Measurements from ENCODE around the gene OSBPL10. TPM values are rescaled to one million over a fixed set of nuclear protein-coding genes. Genes with fewer than 3 reads are reported as not detected.

Gene OSBPL10
- total and polyA plus RNA-seq, 2 of the 4 experiments (the other 2 are of a cell fraction): 9.5 to 10.1 TPM

- Histone ChIP-seq H3K56ac (ENCODE audit: extremely low read depth, insufficient read depth, low read length) (no peak overlapping the region), H3K27ac (ENCODE audit: insufficient read depth, low read length) (no peak overlapping the region), H3K18ac (ENCODE audit: low read depth, low read length) (no peak overlapping the region), H3K4me1 (ENCODE audit: control insufficient read depth, insufficient read depth, low read length) (no peaks in the 10 kb centered on the region), H2BK20ac (ENCODE audit: low read depth, low read length) (no peak overlapping the region), H3K36me3 (ENCODE audit: control insufficient read depth, insufficient read depth, low read length) (no peaks in the 10 kb centered on the region), H2BK5ac (ENCODE audit: low read depth, low read length, poor library complexity, severe bottlenecking) (no peak overlapping the region), H3K4me2 (ENCODE audit: low read depth, low read length) (no peak overlapping the region), H2BK120ac (ENCODE audit: low read depth, low read length) (no peak overlapping the region), H2AK5ac (ENCODE audit: low read depth, low read length) (no peak overlapping the region), H4K8ac (ENCODE audit: low read depth in 2 of 2, low read length in 2 of 2) (no peak overlapping the region), H3K4ac (ENCODE audit: low read depth, low read length) (no peak overlapping the region), H3K9me3 (ENCODE audit: control insufficient read depth, insufficient read depth, low read length) (no peaks in the 10 kb centered on the region), H2AK9ac (replicated peaks; ENCODE audit: low read depth, low read length, poor library complexity) (no peak overlapping the region), H3K14ac (replicated peaks; ENCODE audit: low read depth, low read length) (no peak overlapping the region), H3K27me3 (ENCODE audit: control insufficient read depth, insufficient read depth, low read length) (no peaks in the 10 kb centered on the region), H2AFZ (replicated peaks; ENCODE audit: low read length, poor library complexity) (no peak overlapping the region), H4K20me1 (ENCODE audit: insufficient read depth, low read length) (no peaks in the 10 kb centered on the region), H3K9me1 (ENCODE audit: insufficient read depth, low read length) (no peaks in the 10 kb centered on the region), H3K9ac (ENCODE audit: low read depth, low read length) (no peak overlapping the region), H3K4me3 (ENCODE audit: insufficient read depth, low read depth, low read length) (no peak overlapping the region), H4K91ac (ENCODE audit: insufficient read depth, low read depth, low read length) (no peak overlapping the region), H4K5ac (ENCODE audit: low read depth, low read length) (no peak overlapping the region), H2BK15ac (ENCODE audit: low read depth, low read length) (no peak overlapping the region), H3K23ac (ENCODE audit: low read depth, low read length) (no peak overlapping the region), H3K79me1 (ENCODE audit: low read depth in 1 of 2, low read length in 2 of 2) (no peaks in the 10 kb centered on the region)
- no TSS peak for BruUV-seq (replicated peaks)
- intact Hi-C loops (cut with micrococcal nuclease) (no loop called here), dilution Hi-C loops (cut with HindIII; ENCODE audit: low sequenced_read_pairs, unreplicated experiment) (no loop called here), in situ Hi-C loops (cut with MboI; ENCODE audit: low sequenced_read_pairs) (no loop called here)
- TF ChIP-seq USF2 (IDR thresholded peaks at IDR 0.05; ENCODE audit: low read depth, low read length) (no peak), CHD1 (IDR thresholded peaks at IDR 0.05; ENCODE audit: low read depth, low read length) (no peak), RFX5 (IDR thresholded peaks at IDR 0.05; ENCODE audit: low read depth, low read length) (no peak), CEBPB (IDR thresholded peaks at IDR 0.05; ENCODE audit: low read depth, low read length) (no peak), POLR2A (IDR thresholded peaks at IDR 0.05; ENCODE audit: low read depth, low read length) (no peak), FOS (IDR thresholded peaks at IDR 0.05; ENCODE audit: low read depth, low read length) (no peak), RAD21 (IDR thresholded peaks at IDR 0.05; ENCODE audit: low read length) (no peak), SMC3 (IDR thresholded peaks at IDR 0.05; ENCODE audit: low read depth, low read length) (no peak), MAZ (IDR thresholded peaks at IDR 0.05; ENCODE audit: borderline replicate concordance, low read depth, low read length) (no peak), MXI1 (IDR thresholded peaks at IDR 0.05; ENCODE audit: borderline replicate concordance, low read depth, low read length) (no peak), ELK1 (IDR thresholded peaks at IDR 0.05; ENCODE audit: borderline replicate concordance, low read depth, low read length) (no peak), BHLHE40 (IDR thresholded peaks at IDR 0.05; ENCODE audit: low read depth, low read length) (no peak), MAFK (IDR thresholded peaks at IDR 0.05; ENCODE audit: low read depth, low read length) (no peak), RCOR1 (IDR thresholded peaks at IDR 0.05; ENCODE audit: insufficient replicate concordance, low read length) (no peak), NFE2L2 (IDR thresholded peaks at IDR 0.05; ENCODE audit: low read depth, low read length) (no peak)
- no peak for DNase-seq
- CTCF ChIA-PET: no interaction called here
- WGBS, 2 experiments (ENCODE audit: extremely low coverage in 2 of 2, insufficient read length in 1 of 2): 100% methylated on average over 2 of the region's 11 CpGs; no CpG with 5 or more reads in 1 of the 2 experiments
- ATAC-seq (ENCODE audit: low read depth): no peak
- POLR2A ChIA-PET (ENCODE audit: unreplicated experiment): no interaction called here
Measured at GRCh38 chr3:31810991-31811433, 170.1 kb downstream of the OSBPL10 start.
